Neutrophil (primary cell): ENCODE results near the gene NATD1.

Experiments used
- H3K27ac ChIP-seq: fragments of 200-600 bp; sonication (generic); 2 replicates; pipeline ENCODE4 v1.5.1; 2016; ENCODE audit warnings: mild to moderate bottlenecking, moderate library complexity
- H3K27me3 ChIP-seq: fragments of 200-600 bp; sonication (generic); 2 replicates; pipeline ENCODE4 v1.6.0; 2016; ENCODE audit warnings: mild to moderate bottlenecking
- H3K36me3 ChIP-seq: fragments of 200-600 bp; sonication (generic); 2 replicates; pipeline ENCODE4 v1.5.1; 2017
- H3K4me1 ChIP-seq, 2 experiments: fragments of 200-600 bp in 1 of 2; sonication (generic) in 1 of 2; 1 replicate in 1 of 2; 2 replicates in 1 of 2; pipeline versions ENCODE4 v1.5.1 to v1.6.1; 2013 to 2016; ENCODE audit warnings: low read depth in 1 of 2, low read length in 1 of 2, mild to moderate bottlenecking in 1 of 2, moderate library complexity in 1 of 2; ENCODE audit not compliant: control insufficient read depth in 1 of 2, insufficient read depth in 1 of 2
- H3K4me3 ChIP-seq, 2 experiments: fragments of 200-600 bp in 1 of 2; sonication (generic) in 1 of 2; 1 replicate in 1 of 2; 2 replicates in 1 of 2; pipeline ENCODE4 v1.5.1; 2013 to 2016; ENCODE audit warnings: low read depth in 1 of 2, low read length in 1 of 2, mild to moderate bottlenecking in 1 of 2, moderate library complexity in 1 of 2
- H3K9me3 ChIP-seq: fragments of 200-600 bp; sonication (generic); 2 replicates; pipeline ENCODE4 v1.5.1; 2016
- TF ChIP-seq, protein P1 (sequence below): fragments of 200-600 bp; sonication (generic); IDR thresholded peaks from 2 replicates; pipeline ENCODE4 v1.5.1; 2016; ENCODE audit warnings: antibody characterized with exemption

Gene NATD1

DNA sequence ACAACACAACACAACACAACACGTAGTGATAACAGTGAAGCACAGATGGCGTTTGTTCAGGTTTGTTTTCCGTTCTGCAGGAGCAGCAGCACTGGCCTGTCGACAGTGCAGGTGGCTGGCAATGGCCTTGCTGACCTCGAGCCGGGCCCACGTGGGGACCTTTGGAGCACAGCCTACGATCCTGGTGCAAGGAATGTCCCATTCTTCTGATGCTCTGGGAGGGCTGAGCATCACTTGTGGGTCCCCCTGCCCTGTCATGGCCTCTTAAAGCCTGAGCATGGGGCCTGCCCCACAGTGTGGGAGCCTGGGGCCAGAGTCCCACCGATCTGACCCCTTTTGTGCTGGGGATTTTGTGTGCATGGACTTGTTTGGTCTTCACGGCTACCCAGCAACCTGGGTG, 38.1 kb upstream of the NATD1 start:
- Histone ChIP-seq H3K27ac (peak overlapping the region; percentile 45), H3K36me3 (peaks cover 52% of the 10 kb centered on the region), H3K9me3 (no peaks in the 10 kb centered on the region), H3K4me3 (no peak overlapping the region), H3K4me1 (peaks cover 53 to 55% of the 10 kb centered on the region in 2 experiments), H3K27me3 (peaks cover 6% of the 10 kb centered on the region)
- TF ChIP-seq, protein P1, sequence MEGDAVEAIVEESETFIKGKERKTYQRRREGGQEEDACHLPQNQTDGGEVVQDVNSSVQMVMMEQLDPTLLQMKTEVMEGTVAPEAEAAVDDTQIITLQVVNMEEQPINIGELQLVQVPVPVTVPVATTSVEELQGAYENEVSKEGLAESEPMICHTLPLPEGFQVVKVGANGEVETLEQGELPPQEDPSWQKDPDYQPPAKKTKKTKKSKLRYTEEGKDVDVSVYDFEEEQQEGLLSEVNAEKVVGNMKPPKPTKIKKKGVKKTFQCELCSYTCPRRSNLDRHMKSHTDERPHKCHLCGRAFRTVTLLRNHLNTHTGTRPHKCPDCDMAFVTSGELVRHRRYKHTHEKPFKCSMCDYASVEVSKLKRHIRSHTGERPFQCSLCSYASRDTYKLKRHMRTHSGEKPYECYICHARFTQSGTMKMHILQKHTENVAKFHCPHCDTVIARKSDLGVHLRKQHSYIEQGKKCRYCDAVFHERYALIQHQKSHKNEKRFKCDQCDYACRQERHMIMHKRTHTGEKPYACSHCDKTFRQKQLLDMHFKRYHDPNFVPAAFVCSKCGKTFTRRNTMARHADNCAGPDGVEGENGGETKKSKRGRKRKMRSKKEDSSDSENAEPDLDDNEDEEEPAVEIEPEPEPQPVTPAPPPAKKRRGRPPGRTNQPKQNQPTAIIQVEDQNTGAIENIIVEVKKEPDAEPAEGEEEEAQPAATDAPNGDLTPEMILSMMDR, result no peak

DNA sequence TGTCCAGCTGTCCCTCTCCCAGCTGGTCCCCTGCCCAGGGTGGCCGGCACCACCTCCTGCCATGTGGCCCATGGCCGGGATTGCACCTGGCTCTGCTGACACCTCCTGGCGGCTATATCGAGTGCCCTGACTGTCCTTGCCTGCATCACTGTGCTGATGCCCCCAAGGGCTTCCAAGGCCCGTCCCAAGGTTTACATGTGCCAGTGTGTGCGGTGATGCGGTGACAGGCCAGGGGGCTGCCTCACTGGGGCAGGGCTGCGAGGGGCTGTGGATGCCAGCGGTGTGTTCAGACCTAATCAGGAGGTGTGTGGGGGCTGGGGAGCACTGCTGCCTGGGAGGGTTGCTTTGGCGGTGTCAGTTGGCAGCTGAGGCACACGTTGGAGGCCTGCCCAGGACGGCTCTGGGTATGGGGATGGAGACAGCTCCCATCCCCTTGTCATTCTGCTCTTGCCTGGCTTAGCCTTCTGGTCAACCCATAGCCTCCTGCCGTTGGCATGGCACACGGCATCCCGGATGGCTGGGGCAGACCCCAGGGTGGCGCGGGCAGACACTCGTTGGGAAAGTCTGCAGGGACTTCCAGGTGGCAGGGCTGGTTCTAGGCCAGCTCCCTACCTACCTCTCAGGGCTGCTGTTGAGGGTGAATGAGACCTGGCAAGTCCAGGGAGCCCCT, 36.8 kb upstream of the NATD1 start:
- Histone ChIP-seq H3K27ac (peak overlapping the region; percentile 100), H3K9me3 (no peaks in the 10 kb centered on the region), H3K36me3 (peaks cover 40% of the 10 kb centered on the region), H3K4me1 (peaks cover 49 to 55% of the 10 kb centered on the region in 2 experiments), H3K27me3 (peaks cover 6% of the 10 kb centered on the region), H3K4me3 (peak overlapping the region; percentile 83 to 93)
- TF ChIP-seq, protein P1, result no peak

DNA sequence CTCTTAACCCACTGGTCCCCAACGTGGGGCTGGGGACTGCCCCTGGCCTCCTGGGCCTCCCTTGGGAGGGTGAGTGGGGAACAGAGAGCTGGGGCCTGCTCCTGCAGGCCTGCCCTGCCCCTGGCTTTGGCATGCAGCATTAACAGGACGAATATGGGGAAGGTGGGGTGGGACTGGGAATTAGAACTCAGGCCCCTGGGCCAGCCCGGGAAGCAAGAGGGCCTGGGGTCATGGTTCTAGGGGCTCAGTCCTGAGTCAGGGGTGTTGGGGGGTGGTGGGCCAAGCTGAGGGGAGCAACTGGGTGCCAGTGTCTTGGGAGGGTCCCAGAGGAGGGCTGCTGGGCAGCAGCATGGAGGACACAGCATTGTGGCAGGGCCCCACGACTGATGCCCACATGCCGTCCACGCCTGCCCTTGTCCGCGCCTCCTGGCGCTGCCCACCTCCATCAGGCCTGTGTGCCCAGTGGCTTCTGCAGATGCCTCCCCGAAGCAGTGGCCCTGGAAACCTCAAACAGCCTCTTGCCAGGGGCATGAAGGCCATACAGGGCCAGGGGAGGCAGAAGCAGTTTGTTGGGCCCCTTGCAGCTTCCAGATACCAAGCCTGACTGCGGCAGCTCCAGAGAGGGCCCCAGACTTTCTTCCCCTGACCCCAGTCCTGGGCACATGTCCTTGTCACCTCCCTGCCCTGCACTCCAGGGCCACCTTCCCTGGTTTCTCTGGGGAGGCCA, 36.1 kb upstream of the NATD1 start:
- peaks cover 49 to 55% of the 10 kb centered on the region in 2 experiments for H3K4me1 ChIP-seq

DNA sequence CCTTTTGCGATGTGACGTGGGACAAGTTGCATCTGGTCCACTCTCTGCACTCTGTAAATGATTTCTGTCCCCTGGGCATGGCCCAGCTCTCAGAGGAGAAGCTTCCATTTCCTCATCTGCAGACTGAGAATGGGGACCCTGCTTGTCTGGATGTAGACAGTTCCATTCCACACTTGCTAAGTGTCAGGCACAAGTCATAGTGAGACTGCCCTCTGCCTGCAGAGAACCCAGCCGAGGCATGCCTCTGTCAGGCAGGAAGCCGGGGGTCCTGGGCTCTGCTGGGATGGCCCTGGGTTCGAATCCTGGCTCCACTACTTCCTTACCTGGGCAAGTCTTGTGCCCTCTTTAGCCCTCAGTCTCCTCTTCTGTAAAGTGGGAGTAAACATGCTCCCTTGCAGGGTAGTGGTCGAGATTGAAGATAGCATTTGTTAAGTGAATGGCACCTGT, 35.4 kb upstream of the NATD1 start:
- Histone ChIP-seq H3K4me1 (peaks cover 55 to 59% of the 10 kb centered on the region in 2 experiments), H3K4me3 (peak overlapping the region; percentile 83 to 93), H3K36me3 (peaks cover 32% of the 10 kb centered on the region)

More for the DNA sequence above, 36.1 kb upstream of the NATD1 start:
- H3K36me3 ChIP-seq, result peaks cover 40% of the 10 kb centered on the region
- no peaks in the 10 kb centered on the region for H3K9me3 ChIP-seq
- TF ChIP-seq, protein P1, result no peak
- H3K4me3 ChIP-seq, result peak overlapping the region; percentile 83 to 93
- peak overlapping the region; percentile 100 for H3K27ac ChIP-seq
- H3K27me3 ChIP-seq, result peaks cover 6% of the 10 kb centered on the region

DNA sequence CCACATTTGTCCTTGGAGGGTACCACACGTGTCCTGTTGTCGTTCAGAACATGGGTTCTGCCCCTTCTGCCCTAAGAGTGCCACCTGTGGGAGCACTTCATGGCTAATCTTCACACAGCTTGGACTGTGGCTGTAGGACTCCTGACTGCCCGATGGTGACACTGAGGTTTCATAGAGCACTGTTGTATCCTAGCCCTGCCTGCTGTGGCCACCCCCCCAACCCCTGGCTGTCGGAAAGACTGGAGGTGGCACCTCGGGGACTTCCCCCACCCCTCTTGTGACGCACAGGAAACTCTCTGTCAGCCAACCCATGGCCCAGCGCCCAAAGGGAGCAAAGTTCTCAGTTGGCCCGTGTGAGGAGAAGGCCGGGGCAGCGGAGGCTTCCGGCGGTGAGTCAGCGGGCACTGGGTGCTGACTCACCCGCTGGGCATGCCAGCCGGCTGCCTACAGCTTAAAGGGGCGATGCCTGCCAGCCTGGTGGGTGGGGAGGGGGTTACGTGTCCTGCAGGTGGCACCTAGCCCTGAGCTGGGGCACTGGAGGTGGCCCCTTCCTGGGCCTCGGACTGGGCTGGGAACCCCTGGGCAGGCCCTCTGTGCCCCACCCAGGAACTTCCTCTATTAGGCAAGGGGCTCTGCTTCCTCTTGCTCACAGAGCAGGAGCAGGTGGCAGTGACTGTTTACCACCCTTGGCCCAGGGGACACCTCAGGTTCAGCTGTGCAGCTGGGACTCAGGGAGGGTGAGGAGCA, 34.7 kb upstream of the NATD1 start:
- H3K36me3 ChIP-seq, result peaks cover 25% of the 10 kb centered on the region
- peaks cover 6% of the 10 kb centered on the region for H3K27me3 ChIP-seq
- TF ChIP-seq, protein P1, result peak; percentile 65
- peak overlapping the region; percentile 100 for H3K27ac ChIP-seq
- H3K4me3 ChIP-seq, result peak overlapping the region; percentile 83 to 93
- H3K9me3 ChIP-seq, result no peaks in the 10 kb centered on the region
- H3K4me1 ChIP-seq, result peaks cover 59 to 62% of the 10 kb centered on the region in 2 experiments

More for the DNA sequence above, 35.4 kb upstream of the NATD1 start:
- Histone ChIP-seq H3K27ac (peak overlapping the region; percentile 100), H3K9me3 (no peaks in the 10 kb centered on the region), H3K27me3 (peaks cover 6% of the 10 kb centered on the region)
- TF ChIP-seq, protein P1, result no peak
